ENCODE results near the gene DCDC2C. TPM values are rescaled to one million over a fixed set of nuclear protein-coding genes. Genes with fewer than 3 reads are reported as not detected.

DCDC2C gene
- total and polyA plus RNA-seq, 9 of the 15 experiments (the other 6 are each of a cell fraction or from before 2014, with no cell fraction given): not detected

DNA sequence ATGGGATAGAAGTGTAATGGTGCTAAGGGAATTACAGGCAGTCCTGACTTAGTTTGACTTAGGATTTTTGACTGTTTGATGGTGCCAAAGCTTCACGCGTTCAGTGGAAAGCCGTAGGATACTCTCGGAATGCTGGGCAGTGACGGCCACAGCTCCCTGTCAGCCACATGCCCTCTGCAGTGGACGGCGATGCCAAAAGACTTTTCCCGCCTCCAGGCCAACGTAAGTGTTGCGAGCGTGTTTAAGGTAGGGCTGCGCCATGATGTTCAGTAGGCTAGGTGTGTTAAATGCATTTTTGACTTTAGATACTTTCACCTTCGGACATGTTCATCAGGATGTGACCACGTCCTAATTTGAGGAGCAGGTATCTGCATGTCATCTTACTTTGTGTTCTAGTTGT lies 63.4 kb downstream of the DCDC2C start:
- H3K9me3 ChIP-seq (replicated peaks; ENCODE audit: control insufficient read depth, insufficient read depth, low read depth, low read length): no peaks in the 10 kb centered on the region

DNA sequence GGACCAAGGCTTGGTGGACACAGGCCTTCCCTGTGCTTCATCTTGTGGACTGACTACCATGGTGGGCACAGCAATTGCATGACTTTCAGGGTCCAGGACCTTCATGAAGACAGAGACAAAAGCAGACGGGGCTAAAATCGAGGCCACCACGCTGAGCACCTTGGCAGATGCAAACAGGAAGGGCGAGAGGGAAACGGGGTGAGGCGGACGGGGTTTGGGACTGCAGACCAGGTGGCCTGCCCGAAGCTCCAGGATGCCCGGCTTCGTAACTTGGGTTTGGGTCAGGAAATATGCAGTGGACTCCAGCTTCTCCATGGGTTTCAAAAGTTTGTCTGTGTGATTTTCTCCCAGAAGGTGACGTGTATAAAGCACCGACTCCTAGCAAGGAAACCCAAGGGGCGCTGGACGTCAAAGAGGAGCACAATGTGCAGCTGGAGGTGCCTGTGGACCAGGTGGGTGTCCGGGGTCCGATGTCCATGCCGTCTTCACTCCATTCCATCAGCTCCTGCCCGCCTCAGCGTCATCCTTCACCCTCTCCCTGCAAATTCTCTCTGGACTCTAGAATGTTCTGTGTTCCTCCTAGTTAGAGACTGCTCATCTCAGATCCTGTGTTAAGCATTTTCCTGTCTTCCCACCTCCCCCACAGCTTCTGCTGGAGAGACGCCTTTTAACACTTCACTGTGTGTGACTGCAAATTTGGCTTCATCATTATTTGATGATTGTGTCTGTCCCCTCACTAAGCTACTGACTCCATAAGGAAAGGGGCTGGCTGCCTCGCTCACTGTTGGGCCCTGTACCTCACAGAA lies 65.8 kb downstream of the DCDC2C start:
- FAIRE-seq (no peak), ATAC-seq (no peak), DNase-seq (ENCODE audit: extremely low read depth in 1 of 4, low spot score in 3 of 4) (no peak)
- Histone ChIP-seq H3K9ac (ENCODE audit: insufficient read depth in 1 of 2, low read depth in 2 of 2, low read length in 2 of 2) (no peak overlapping the region), H3K27ac (ENCODE audit: extremely low read depth, low read depth, low read length) (no peak overlapping the region), H4K20me1 (replicated peaks; ENCODE audit: control insufficient read depth, insufficient read depth, low read length) (no peaks in the 10 kb centered on the region), H3K4me1 (replicated peaks in 1 of 2; ENCODE audit: control insufficient read depth in 2 of 2, insufficient read depth in 2 of 2, low read length in 2 of 2) (no peaks in the 10 kb centered on the region), H3K9me3 (replicated peaks; ENCODE audit: control insufficient read depth, insufficient read depth, low read depth, low read length) (no peaks in the 10 kb centered on the region), H2AFZ (ENCODE audit: low read depth, low read length) (no peak overlapping the region), H3K27me3 (ENCODE audit: control insufficient read depth in 2 of 2, insufficient read depth in 2 of 2, low read length in 2 of 2) (peaks cover 3 to 29% of the 10 kb centered on the region in 2 experiments; a peak in 4 of 5 replicates), H3K4me3 (no peak overlapping the region), H3K36me3 (ENCODE audit: control insufficient read depth, insufficient read depth, low read length) (no peaks in the 10 kb centered on the region), H3K4me2 (ENCODE audit: insufficient read depth, low read length) (no peak overlapping the region), H3K79me2 (ENCODE audit: control insufficient read depth, insufficient read depth, low read length) (no peaks in the 10 kb centered on the region), H3K9me1 (ENCODE audit: control insufficient read depth, insufficient read depth, low read length) (no peaks in the 10 kb centered on the region)
- intact Hi-C loops (cut with micrococcal nuclease): no loop called here
- in situ Hi-C loops (cut with MboI): no loop called here
- CTCF ChIA-PET (ENCODE audit: low intra/inter-chr PET ratio): no interaction called here
- no TSS peak for BruUV-seq (replicated peaks)
- POLR2A ChIA-PET: interaction anchor here (0.6 to 0.7 kb wide), 2 partner anchors 12 to 774 kb away, joined by 3 to 4 read pairs; no protein-coding TSS in a partner anchor
- under 1% methylated on average over 21 of the region's 21 CpGs for WGBS (ENCODE audit: insufficient coverage, low coverage, missing lambda C conversion rate)
- TF ChIP-seq LEF1 (IDR thresholded peaks at IDR 0.05) (no peak), HMG20B (CRISPR knock-in tag; IDR thresholded peaks at IDR 0.05) (no peak), RFX7 (CRISPR knock-in tag; IDR thresholded peaks at IDR 0.05) (no peak), CHCHD3 (CRISPR knock-in tag; IDR thresholded peaks at IDR 0.05) (no peak)
- TF ChIP-seq, protein P1, sequence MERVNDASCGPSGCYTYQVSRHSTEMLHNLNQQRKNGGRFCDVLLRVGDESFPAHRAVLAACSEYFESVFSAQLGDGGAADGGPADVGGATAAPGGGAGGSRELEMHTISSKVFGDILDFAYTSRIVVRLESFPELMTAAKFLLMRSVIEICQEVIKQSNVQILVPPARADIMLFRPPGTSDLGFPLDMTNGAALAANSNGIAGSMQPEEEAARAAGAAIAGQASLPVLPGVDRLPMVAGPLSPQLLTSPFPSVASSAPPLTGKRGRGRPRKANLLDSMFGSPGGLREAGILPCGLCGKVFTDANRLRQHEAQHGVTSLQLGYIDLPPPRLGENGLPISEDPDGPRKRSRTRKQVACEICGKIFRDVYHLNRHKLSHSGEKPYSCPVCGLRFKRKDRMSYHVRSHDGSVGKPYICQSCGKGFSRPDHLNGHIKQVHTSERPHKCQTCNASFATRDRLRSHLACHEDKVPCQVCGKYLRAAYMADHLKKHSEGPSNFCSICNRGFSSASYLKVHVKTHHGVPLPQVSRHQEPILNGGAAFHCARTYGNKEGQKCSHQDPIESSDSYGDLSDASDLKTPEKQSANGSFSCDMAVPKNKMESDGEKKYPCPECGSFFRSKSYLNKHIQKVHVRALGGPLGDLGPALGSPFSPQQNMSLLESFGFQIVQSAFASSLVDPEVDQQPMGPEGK (CRISPR knock-in tag; IDR thresholded peaks at IDR 0.05; ENCODE audit: borderline replicate concordance): no peak

More for the DNA sequence above, 63.4 kb downstream of the DCDC2C start:
- in situ Hi-C loops (cut with MboI) (no loop called here), intact Hi-C loops (cut with micrococcal nuclease) (no loop called here)
- no peak for FAIRE-seq
- Histone ChIP-seq H3K9ac (ENCODE audit: insufficient read depth in 1 of 2, low read depth in 2 of 2, low read length in 2 of 2) (no peak overlapping the region), H3K27ac (ENCODE audit: extremely low read depth, low read depth, low read length) (no peak overlapping the region), H3K4me2 (ENCODE audit: insufficient read depth, low read length) (no peak overlapping the region), H3K27me3 (ENCODE audit: control insufficient read depth in 2 of 2, insufficient read depth in 2 of 2, low read length in 2 of 2) (peaks cover 3 to 29% of the 10 kb centered on the region in 2 experiments; a peak in 4 of 5 replicates), H3K36me3 (ENCODE audit: control insufficient read depth, insufficient read depth, low read length) (no peaks in the 10 kb centered on the region), H3K9me1 (ENCODE audit: control insufficient read depth, insufficient read depth, low read length) (no peaks in the 10 kb centered on the region), H3K4me1 (replicated peaks in 1 of 2; ENCODE audit: control insufficient read depth in 2 of 2, insufficient read depth in 2 of 2, low read length in 2 of 2) (no peaks in the 10 kb centered on the region), H3K79me2 (ENCODE audit: control insufficient read depth, insufficient read depth, low read length) (no peaks in the 10 kb centered on the region), H2AFZ (ENCODE audit: low read depth, low read length) (no peak overlapping the region), H4K20me1 (replicated peaks; ENCODE audit: control insufficient read depth, insufficient read depth, low read length) (no peaks in the 10 kb centered on the region), H3K4me3 (no peak overlapping the region)
- WGBS (ENCODE audit: insufficient coverage, low coverage, missing lambda C conversion rate): 0% methylated on average over 13 of the region's 14 CpGs
- ChIA-PET POLR2A (no interaction called here), CTCF (ENCODE audit: low intra/inter-chr PET ratio) (no interaction called here)
- BruUV-seq (replicated peaks): no TSS peak
- TF ChIP-seq RBM34 (IDR thresholded peaks at IDR 0.05; ENCODE audit: borderline replicate concordance, insufficient read depth, low read length): no peak
- TF ChIP-seq, protein P2, sequence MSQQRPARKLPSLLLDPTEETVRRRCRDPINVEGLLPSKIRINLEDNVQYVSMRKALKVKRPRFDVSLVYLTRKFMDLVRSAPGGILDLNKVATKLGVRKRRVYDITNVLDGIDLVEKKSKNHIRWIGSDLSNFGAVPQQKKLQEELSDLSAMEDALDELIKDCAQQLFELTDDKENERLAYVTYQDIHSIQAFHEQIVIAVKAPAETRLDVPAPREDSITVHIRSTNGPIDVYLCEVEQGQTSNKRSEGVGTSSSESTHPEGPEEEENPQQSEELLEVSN (IDR thresholded peaks at IDR 0.05; ENCODE audit: borderline replicate concordance in 1 of 2, extremely low read depth in 1 of 2, insufficient read depth in 1 of 2, insufficient read length in 1 of 2, low read depth in 1 of 2, low read length in 1 of 2, poor library complexity in 1 of 2, severe bottlenecking in 1 of 2): peak in 1 of 2 experiments; percentile 43
- DNase-seq (ENCODE audit: extremely low read depth in 1 of 4, low spot score in 3 of 4): no peak
- ATAC-seq: no peak
